Stimulated activated CD4-positive, alpha-beta T cell treated with anti-CD3 and anti-CD28 coated beads, TNF-alpha, amount 100 ng/mL, for 48 hours (primary cell): ENCODE results near the gene BLOC1S3.

Experiments
- DNase-seq, 3 donors: peaks; one replicate each; pipeline ENCODE4 v3.0.0-alpha.2; 2020; ENCODE audit warnings: low read depth in 3 of 3

BLOC1S3 gene

DNA sequence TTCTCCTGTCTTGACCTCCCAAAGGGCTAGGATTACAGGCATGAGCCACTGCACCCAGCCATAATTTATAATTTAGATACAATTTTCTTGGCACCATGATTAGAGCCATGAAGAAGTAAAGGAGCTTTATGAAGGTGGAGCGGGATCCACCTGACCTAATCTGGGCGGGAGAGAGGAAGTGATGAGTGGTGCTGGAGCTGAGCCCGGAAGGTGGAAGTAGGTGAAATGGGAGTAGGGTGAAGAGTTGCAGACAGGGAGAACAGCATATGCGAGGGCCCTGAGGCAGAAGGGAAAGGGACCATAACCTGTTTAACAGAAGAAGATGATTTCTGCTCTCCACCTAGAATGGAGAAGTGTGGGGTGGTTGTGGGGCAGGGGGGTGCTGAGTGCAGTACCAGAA, 4.2 kb downstream of the BLOC1S3 start:
- no peak for DNase-seq

DNA sequence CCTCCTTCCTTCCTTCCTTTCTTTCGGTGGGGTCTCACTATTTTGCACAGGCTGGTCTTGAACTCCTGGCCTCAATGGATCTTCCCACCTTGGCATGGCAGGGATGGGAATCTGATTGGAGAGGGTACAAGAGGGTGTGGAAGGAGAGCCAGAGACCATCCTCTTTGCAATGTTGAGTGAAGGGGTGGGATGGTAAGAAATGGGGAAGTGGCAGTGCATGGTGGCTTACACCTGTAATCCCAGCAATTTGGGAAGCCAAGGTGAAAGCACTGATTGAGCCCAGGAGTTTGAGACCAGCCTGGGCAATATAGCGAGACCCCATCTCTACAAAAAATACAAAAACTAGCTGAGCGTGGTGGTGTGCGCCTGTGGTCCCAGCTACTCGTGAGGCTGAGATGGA, 5.5 kb downstream of the BLOC1S3 start:
- DNase-seq = no peak

DNA sequence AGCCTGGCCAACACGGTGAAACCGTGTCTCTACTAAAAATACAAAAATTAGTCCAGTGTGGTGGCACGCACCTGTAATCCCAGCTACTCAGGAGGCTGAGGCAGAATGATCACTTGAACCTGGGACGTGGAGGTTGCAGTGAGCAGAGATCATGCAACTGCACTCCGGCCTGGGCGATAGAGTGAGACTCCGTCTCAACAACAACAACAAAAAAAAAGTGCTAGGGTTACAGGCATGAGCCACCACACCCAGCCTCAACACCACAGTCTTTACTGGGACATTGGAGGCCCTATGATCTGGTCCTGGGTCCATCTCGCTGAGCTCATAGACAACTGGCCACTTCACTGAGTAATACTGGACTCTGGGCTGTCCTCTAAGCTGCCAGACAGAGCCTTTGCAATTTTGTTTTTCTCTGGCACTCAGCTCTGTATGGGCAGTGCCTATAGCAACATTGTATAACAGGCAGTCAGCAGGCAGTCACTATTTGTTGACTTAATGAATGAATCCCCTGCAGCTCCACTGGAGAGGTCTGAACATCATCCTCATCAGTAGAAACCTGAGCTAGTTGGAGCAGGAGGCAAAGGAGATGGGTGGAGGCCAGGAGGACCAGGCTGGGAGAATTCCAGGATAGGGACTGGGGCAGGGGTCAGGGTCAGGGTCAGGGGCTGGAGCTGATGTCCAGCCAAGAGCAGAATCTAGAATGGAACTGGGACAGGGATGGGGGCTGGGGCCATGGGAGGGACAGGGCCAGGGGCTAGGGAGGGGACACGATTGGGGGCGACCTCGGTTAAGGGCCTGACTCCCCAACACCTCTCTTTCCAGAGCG, 8.1 kb downstream of the BLOC1S3 start:
- no peak for DNase-seq

GRCh38 chr19:45187421-45188100, 9.0 kb downstream of the BLOC1S3 start:
- no peak for DNase-seq

- no peak for DNase-seq
Measured at GRCh38 chr19:45189971-45190370, 11.4 kb downstream of the BLOC1S3 start.

GRCh38 chr19:45191375-45191774, 12.8 kb downstream of the BLOC1S3 start:
- DNase-seq = no peak

DNA sequence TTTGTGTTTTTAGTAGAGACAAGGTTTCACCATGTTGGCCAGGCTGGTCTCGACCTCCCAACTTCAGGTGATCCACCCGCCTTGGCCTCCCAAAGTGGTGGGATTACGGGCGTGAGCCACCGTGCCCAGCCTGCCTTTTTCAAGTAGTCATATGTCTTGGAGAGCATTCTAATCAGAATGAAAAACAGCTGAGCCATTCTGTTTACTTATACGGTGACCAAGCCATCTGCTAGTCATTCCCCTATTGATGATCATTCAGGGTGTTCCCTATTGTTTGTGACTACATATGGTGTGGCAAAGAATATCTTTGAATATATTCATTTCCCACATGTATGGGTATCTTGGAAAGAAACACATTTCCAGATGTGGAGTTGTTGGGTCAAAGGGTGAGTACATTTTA, 17.2 kb downstream of the BLOC1S3 start:
- no peak for DNase-seq

- no peak for DNase-seq
Measured at GRCh38 chr19:45200568-45200967, 22.0 kb downstream of the BLOC1S3 start.

GRCh38 chr19:45202637-45203036, 24.1 kb downstream of the BLOC1S3 start:
- DNase-seq = no peak

- no peak for DNase-seq
Measured at GRCh38 chr19:45205810-45206209, 27.2 kb downstream of the BLOC1S3 start.

DNA sequence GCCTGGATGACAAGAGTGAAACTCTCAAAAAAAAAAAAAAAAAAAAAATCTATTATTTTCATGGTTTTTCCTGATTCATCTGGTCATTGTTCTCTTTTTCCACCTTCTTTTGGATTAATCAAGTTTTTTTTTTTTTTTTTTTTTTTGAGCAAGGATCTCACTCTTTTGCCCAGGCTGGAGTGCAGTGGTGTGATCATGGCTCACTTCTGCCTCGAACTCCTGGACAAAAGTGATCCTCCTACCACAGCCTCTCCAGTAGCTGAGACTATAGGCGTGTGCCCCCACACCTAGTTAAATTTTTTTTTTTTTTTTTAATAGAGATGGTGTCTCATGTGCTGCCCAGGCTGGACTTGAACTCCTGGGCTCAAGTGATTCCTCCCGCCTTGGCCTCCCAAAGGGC, 27.7 kb downstream of the BLOC1S3 start:
- DNase-seq = no peak

DNA sequence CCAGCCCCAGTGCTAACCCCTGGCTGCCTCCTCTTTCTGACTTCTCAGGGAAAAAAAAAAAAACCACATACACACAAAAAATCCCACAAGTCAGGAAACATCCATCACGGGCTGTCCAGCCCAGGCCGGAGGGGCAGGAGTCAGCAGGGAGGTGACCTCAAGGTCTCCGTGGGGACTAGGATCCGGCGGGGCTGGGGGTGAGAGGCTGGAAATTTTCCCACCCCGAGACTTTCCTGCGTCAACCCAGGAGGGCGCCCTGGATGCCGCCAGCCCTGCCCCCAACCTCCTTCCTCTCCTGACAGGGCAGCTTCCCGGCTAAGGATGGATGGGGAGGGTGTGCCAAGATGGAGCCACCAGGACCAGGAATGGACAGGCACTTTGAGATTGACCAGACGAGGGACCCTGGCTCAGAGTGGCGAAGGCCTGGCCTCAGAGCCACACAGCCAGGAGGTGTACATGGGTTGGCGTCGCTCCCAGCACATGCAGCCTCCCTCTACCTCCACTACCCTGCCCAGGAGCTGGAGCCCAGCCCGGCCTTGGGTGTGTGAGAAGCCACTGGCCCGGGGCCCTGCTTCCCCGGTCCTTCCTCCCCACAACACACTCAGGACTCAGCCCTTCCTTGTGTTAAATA, 33.3 kb downstream of the BLOC1S3 start:
- no peak for DNase-seq

DNA sequence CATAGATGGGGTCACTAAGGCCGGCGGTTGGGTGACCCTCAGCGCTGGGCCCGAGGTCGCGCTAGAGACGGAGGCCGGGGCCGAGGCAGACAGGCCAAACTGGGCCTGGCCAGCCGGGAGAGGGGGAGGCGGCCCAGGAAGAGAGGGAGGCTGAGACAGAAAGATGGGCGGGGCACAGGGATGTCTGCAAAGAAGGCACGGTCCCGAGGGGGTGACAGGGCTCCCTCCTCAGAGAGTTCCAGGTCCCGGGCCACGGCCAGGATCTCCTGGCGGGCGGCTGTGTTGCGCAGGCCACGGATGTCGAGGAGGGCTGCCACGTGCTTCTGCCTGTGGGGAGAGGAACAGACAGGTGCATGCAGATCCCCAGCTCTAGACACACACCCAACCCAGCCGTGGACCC, 34.4 kb downstream of the BLOC1S3 start:
- no peak for DNase-seq

DNA sequence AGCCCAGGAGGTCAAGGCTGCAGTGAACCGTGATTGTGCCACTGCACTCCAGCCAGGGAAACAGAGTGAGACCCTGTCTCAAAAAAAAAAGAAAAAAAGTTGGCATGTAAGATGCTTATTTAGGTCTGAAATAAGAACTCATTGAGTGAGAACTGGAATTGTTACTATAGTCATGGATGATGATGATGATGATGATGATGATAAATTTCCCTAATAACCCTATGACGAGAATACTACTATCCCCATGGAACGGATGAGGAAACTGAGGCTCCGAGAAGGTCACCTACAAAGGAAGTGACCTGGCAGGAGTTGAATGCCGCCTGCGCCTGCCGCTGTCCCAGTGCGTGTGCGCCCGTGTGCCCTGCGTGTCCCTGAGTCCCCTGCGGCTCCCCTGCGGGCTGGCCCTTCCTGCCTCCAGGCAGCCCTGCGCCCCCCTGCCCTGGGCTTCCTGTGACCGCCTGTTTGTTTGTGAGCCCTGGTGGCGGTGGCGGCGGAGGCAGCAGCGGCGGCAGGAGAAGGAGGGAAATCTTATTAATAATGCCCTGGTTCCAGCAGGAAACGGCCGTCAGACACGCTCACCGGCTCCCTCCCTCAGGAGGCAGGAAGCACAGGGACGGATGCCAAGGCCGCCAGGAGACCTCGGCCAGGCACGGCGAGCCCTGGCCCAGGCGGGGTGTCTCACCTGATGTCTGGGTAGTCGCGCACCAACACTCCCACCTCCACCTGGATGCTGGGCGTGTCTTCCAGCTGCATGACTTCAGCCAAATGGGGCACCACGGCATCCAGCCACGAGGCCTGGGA, 37.0 kb downstream of the BLOC1S3 start:
- DNase-seq = no peak

- no peak for DNase-seq
Measured at GRCh38 chr19:45216667-45217066, 38.1 kb downstream of the BLOC1S3 start.

GRCh38 chr19:45217193-45217956, 38.8 kb downstream of the BLOC1S3 start:
- no peak for DNase-seq

GRCh38 chr19:45217957-45218334, 39.4 kb downstream of the BLOC1S3 start:
- no peak for DNase-seq

- DNase-seq = no peak
Measured at GRCh38 chr19:45218426-45218825, 39.8 kb downstream of the BLOC1S3 start.

DNA sequence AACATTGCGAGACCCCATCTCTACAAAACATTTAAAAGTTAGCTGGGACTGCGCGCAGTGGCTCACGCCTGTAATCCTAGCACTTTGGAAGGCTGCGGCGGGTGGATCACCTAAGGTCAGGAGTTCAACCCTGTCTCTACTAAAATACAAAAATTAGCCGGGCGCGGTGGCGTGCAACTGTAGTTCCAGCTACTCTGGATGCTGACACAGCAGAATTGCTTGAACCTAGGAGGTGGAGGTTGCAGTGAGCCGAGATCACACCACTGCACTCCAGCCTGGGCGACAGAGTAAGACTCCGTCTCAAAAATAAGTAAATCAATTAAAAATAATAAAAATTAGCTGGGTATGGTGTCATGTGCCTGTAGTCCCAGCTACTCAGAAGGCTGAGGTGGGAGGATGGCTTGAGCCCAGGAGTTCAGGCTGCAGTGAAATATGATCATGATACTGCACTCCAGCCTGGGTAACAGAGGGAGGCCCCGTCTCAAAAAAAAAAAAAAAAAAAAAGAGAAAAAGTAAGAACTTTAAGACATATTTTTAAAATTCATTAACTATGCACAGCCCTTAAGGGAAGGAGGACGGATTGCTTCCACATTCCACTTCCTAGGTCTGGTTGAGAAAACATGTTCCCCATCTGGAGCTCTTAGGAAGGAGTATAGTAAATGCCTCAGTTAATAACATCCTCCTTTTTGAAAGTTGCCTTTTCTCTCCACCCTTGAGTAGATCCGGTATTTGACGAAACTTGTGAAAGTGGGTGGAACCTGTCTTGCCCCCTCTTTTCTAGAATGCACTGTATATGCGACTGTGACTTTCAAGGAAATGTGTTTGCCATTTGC, 40.5 kb downstream of the BLOC1S3 start:
- DNase-seq = no peak

GRCh38 chr19:45222724-45223123, 44.1 kb downstream of the BLOC1S3 start:
- no peak for DNase-seq
